ENCODE measurements around the gene LAMA3. TPM values are rescaled to one million over a fixed set of nuclear protein-coding genes. Genes with fewer than 3 reads are reported as not detected.

Gene LAMA3
- polyA plus RNA-seq, 1 donor = 2.4 TPM

GRCh38 chr18:23668731-23669130 lies 20.5 kb upstream of the LAMA3 start:
- DNase-seq (ENCODE audit: low read depth) = no peak

GRCh38 chr18:23669202-23669766 lies 20.0 kb upstream of the LAMA3 start:
- no peak for DNase-seq (ENCODE audit: low read depth)

GRCh38 chr18:23669804-23670405 lies 19.3 kb upstream of the LAMA3 start:
- DNase-seq (ENCODE audit: low read depth) = no peak

GRCh38 chr18:23671564-23671963 lies 17.7 kb upstream of the LAMA3 start:
- no peak for DNase-seq (ENCODE audit: low read depth)

- no peak for DNase-seq (ENCODE audit: low read depth)
Observed at GRCh38 chr18:23673725-23674124, 15.5 kb upstream of the LAMA3 start.

- no peak for DNase-seq (ENCODE audit: low read depth)
Observed at GRCh38 chr18:23675236-23675635, 14.0 kb upstream of the LAMA3 start.

GRCh38 chr18:23675896-23676295 lies 13.4 kb upstream of the LAMA3 start:
- no peak for DNase-seq (ENCODE audit: low read depth)

- no peak for DNase-seq (ENCODE audit: low read depth)
Observed at GRCh38 chr18:23682045-23682444, 7.2 kb upstream of the LAMA3 start.

- DNase-seq (ENCODE audit: low read depth) = no peak
Observed at GRCh38 chr18:23682472-23682871, 6.8 kb upstream of the LAMA3 start.

- DNase-seq (ENCODE audit: low read depth) = no peak
Observed at GRCh38 chr18:23683155-23683554, 6.1 kb upstream of the LAMA3 start.

- no peak for DNase-seq (ENCODE audit: low read depth)
Observed at GRCh38 chr18:23683671-23684070, 5.6 kb upstream of the LAMA3 start.

- DNase-seq (ENCODE audit: low read depth) = no peak
Observed at GRCh38 chr18:23684515-23685197, 4.6 kb upstream of the LAMA3 start.

GRCh38 chr18:23688528-23688927 lies 725 bp upstream of the LAMA3 start:
- no peak for DNase-seq (ENCODE audit: low read depth)

- DNase-seq (ENCODE audit: low read depth) = no peak
Observed at GRCh38 chr18:23689616-23690504, 607 bp downstream of the LAMA3 start.

GRCh38 chr18:23690505-23691068 lies 1.3 kb downstream of the LAMA3 start:
- DNase-seq (ENCODE audit: low read depth) = no peak

- no peak for DNase-seq (ENCODE audit: low read depth)
Observed at GRCh38 chr18:23693846-23694245, 4.6 kb downstream of the LAMA3 start.

GRCh38 chr18:23694637-23695430 lies 5.6 kb downstream of the LAMA3 start:
- no peak for DNase-seq (ENCODE audit: low read depth)

GRCh38 chr18:23701017-23701416 lies 11.8 kb downstream of the LAMA3 start:
- DNase-seq (ENCODE audit: low read depth) = no peak

GRCh38 chr18:23701544-23702064 lies 12.4 kb downstream of the LAMA3 start:
- DNase-seq (ENCODE audit: low read depth) = no peak

- no peak for DNase-seq (ENCODE audit: low read depth)
Observed at GRCh38 chr18:23702606-23703005, 13.4 kb downstream of the LAMA3 start.

Measured in forelimb muscle (tissue), 1 donor.